Chondrocyte (in vitro differentiated cells): ENCODE data around the gene ZSCAN21. TPM values are rescaled to one million over a fixed set of nuclear protein-coding genes. Genes with fewer than 3 reads are reported as not detected.

Experiments
- DNase-seq: peaks from one replicate; pipeline ENCODE4 v3.0.0; 2021; ENCODE audit warnings: mixed read lengths, low spot score
- H3K27ac Mint-ChIP-seq: one replicate; pipeline ENCODE4 v1.8.0; 2021; ENCODE audit warnings: mild to moderate bottlenecking, moderate library complexity, mixed read lengths; ENCODE audit not compliant: unreplicated experiment
- H3K27me3 Mint-ChIP-seq: 2 replicates; pipeline ENCODE4 v1.8.0; 2021; ENCODE audit warnings: low read depth, mixed read lengths
- H3K36me3 Mint-ChIP-seq: 2 replicates; pipeline ENCODE4 v1.8.0; 2021; ENCODE audit warnings: low read depth, mixed read lengths
- H3K4me1 Mint-ChIP-seq: 2 replicates; pipeline ENCODE4 v1.8.0; 2021; ENCODE audit warnings: low read depth, mild to moderate bottlenecking, mixed read lengths
- H3K4me3 Mint-ChIP-seq: one replicate; pipeline ENCODE4 v1.8.0; 2021; ENCODE audit warnings: mild to moderate bottlenecking, moderate library complexity, mixed read lengths; ENCODE audit not compliant: unreplicated experiment
- H3K9me3 Mint-ChIP-seq: 2 replicates; pipeline ENCODE4 v1.8.0; 2021; ENCODE audit warnings: low read depth, mixed read lengths
- total RNA-seq: library from RNA; stranded (reverse); gene quantifications from 3 replicates; pipeline ENCODE4 v1.2.1, GENCODE V29; 2021
- TF ChIP-seq, protein P1 (sequence below): fragments of 200-600 bp; sonication (generic); IDR thresholded peaks from 2 replicates; pipeline ENCODE4 v1.5.0; 2021; ENCODE audit warnings: antibody characterized with exemption, mild to moderate bottlenecking, moderate library complexity

ZSCAN21 gene
- total RNA-seq, 1 donor from 2014 or later, result 13.1 TPM

- Mint-ChIP-seq H3K36me3 (peaks cover 30% of the 10 kb centered on the region), H3K4me3 (no peak overlapping the region), H3K9me3 (no peaks in the 10 kb centered on the region)
Observed at GRCh38 chr7:100059251-100059739, 9.7 kb downstream of the ZSCAN21 start.

DNA sequence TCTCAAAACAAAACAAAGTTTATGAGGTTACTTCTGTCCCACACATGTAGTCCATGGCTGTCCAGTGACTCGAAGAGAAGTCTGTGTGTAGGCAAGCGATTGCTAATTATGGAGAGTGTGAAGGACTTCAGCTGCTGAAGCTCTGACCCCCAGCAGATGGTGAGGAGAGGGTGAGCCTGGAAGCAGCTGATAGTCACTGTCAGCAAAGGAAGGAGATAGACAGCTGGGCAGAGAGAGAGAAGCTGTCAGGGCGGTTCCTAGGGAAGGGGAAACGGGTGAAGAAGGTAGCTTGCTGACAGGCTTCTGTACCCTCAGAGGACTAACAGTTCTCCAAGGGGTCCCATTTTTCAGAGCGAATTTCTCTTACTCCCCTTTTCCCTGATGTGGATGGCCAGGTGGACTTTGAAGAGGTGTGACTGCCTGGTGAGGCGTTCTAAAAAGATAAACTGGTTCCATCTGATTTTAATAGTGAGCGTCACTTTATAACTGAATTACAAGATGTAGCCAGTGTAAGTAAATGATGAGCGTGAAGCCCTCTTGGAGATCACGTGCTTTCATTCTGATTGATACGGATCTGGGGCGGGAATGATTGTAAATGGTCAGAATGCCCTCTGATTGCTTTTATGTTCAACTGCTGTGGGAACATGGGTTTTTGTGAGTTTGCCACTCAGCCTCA is 12.1 kb downstream of the ZSCAN21 start:
- Mint-ChIP-seq H3K4me1 (no peaks in the 10 kb centered on the region), H3K9me3 (no peaks in the 10 kb centered on the region), H3K4me3 (no peak overlapping the region), H3K27me3 (no peaks in the 10 kb centered on the region), H3K36me3 (peaks cover 33% of the 10 kb centered on the region), H3K27ac (no peak overlapping the region)
- TF ChIP-seq, protein P1, sequence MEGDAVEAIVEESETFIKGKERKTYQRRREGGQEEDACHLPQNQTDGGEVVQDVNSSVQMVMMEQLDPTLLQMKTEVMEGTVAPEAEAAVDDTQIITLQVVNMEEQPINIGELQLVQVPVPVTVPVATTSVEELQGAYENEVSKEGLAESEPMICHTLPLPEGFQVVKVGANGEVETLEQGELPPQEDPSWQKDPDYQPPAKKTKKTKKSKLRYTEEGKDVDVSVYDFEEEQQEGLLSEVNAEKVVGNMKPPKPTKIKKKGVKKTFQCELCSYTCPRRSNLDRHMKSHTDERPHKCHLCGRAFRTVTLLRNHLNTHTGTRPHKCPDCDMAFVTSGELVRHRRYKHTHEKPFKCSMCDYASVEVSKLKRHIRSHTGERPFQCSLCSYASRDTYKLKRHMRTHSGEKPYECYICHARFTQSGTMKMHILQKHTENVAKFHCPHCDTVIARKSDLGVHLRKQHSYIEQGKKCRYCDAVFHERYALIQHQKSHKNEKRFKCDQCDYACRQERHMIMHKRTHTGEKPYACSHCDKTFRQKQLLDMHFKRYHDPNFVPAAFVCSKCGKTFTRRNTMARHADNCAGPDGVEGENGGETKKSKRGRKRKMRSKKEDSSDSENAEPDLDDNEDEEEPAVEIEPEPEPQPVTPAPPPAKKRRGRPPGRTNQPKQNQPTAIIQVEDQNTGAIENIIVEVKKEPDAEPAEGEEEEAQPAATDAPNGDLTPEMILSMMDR, result no peak
- no peak for DNase-seq

More at GRCh38 chr7:100059251-100059739, 9.7 kb downstream of the ZSCAN21 start:
- no peaks in the 10 kb centered on the region for H3K27me3 Mint-ChIP-seq
- TF ChIP-seq, protein P1, result no peak
- no peak overlapping the region for H3K27ac Mint-ChIP-seq
- no peaks in the 10 kb centered on the region for H3K4me1 Mint-ChIP-seq
- no peak for DNase-seq

- H3K9me3 Mint-ChIP-seq, result no peaks in the 10 kb centered on the region
- no peaks in the 10 kb centered on the region for H3K27me3 Mint-ChIP-seq
- no peak for DNase-seq
- no peaks in the 10 kb centered on the region for H3K4me1 Mint-ChIP-seq
- TF ChIP-seq, protein P1, result no peak
- no peak overlapping the region for H3K4me3 Mint-ChIP-seq
- peaks cover 29% of the 10 kb centered on the region for H3K36me3 Mint-ChIP-seq
- no peak overlapping the region for H3K27ac Mint-ChIP-seq
Observed at GRCh38 chr7:100063376-100063775, 13.8 kb downstream of the ZSCAN21 start.

DNA sequence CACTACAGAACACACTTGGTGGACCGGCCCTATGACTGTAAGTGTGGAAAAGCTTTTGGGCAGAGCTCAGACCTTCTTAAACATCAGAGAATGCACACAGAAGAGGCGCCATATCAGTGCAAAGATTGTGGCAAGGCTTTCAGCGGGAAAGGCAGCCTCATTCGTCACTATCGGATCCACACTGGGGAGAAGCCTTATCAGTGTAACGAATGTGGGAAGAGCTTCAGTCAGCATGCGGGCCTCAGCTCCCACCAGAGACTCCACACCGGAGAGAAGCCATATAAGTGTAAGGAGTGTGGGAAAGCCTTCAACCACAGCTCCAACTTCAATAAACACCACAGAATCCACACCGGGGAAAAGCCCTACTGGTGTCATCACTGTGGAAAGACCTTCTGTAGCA is 14.6 kb downstream of the ZSCAN21 start:
- Mint-ChIP-seq H3K36me3 (peaks cover 27% of the 10 kb centered on the region), H3K27ac (no peak overlapping the region), H3K4me1 (no peaks in the 10 kb centered on the region), H3K9me3 (no peaks in the 10 kb centered on the region), H3K27me3 (no peaks in the 10 kb centered on the region), H3K4me3 (no peak overlapping the region)
- no peak for DNase-seq
- TF ChIP-seq, protein P1, result no peak

- no peak for DNase-seq
- Mint-ChIP-seq H3K27ac (no peak overlapping the region), H3K4me1 (no peaks in the 10 kb centered on the region), H3K9me3 (peaks cover 4% of the 10 kb centered on the region), H3K27me3 (no peaks in the 10 kb centered on the region), H3K36me3 (peaks cover 32% of the 10 kb centered on the region), H3K4me3 (no peak overlapping the region)
- TF ChIP-seq, protein P1, result no peak
Observed at GRCh38 chr7:100065452-100066186, 16.0 kb downstream of the ZSCAN21 start.
